DOHH2 (cell line): Measurements from ENCODE around the gene PGPEP1.

Experiments used
- H3F3A ChIP-seq: fragments of 200-600 bp; sonication (generic), shearing (Covaris generic); 2 replicates; pipeline ENCODE4 v1.6.0; 2016; ENCODE audit warnings: antibody characterized with exemption, mild to moderate bottlenecking; ENCODE audit not compliant: control insufficient read depth, insufficient read depth
- H3K27ac ChIP-seq: fragments of 200-600 bp; sonication (generic); 2 replicates; pipeline ENCODE4 v1.5.1; 2014; ENCODE audit warnings: low read depth, mild to moderate bottlenecking, low read length, moderate library complexity
- H3K27me3 ChIP-seq: fragments of 200-600 bp; sonication (generic); 2 replicates; pipeline ENCODE4 v1.6.1; 2014; ENCODE audit warnings: mild to moderate bottlenecking, low read length, mixed read lengths; ENCODE audit not compliant: control insufficient read depth
- H3K36me3 ChIP-seq: fragments of 200-600 bp; sonication (generic); 2 replicates; pipeline ENCODE4 v1.6.1; 2014; ENCODE audit warnings: mild to moderate bottlenecking, low read length, moderate library complexity, mixed read lengths; ENCODE audit not compliant: control insufficient read depth
- H3K4me1 ChIP-seq: fragments of 200-600 bp; sonication (generic); 2 replicates; pipeline ENCODE4 v1.6.1; 2014; ENCODE audit warnings: mild to moderate bottlenecking, low read length, mixed read lengths; ENCODE audit not compliant: control insufficient read depth
- H3K4me2 ChIP-seq: fragments of 200-600 bp; sonication (generic); 2 replicates; pipeline ENCODE4 v1.6.0; 2014; ENCODE audit warnings: mild to moderate bottlenecking, low read length, moderate library complexity
- H3K4me3 ChIP-seq: fragments of 200-600 bp; sonication (generic); 2 replicates; pipeline ENCODE4 v1.5.1; 2014; ENCODE audit warnings: mild to moderate bottlenecking, low read length, mixed read lengths
- H3K79me2 ChIP-seq: fragments of 200-600 bp; sonication (generic); 2 replicates; pipeline ENCODE4 v1.6.1; 2014; ENCODE audit warnings: mild to moderate bottlenecking, low read length, mixed read lengths; ENCODE audit not compliant: control insufficient read depth
- H3K9me2 ChIP-seq: fragments of 200-600 bp; sonication (generic); replicated peaks from 2 replicates; pipeline ENCODE4 v1.6.1; 2014; ENCODE audit warnings: mild to moderate bottlenecking, low read length, mixed read lengths; ENCODE audit not compliant: control insufficient read depth
- H3K9me3 ChIP-seq: fragments of 200-600 bp; sonication (generic); 2 replicates; pipeline ENCODE4 v1.6.1; 2014; ENCODE audit warnings: antibody characterized with exemption, low read length, mixed read lengths; ENCODE audit not compliant: control insufficient read depth, insufficient read depth
- H4K20me1 ChIP-seq: fragments of 200-600 bp; sonication (generic); 2 replicates; pipeline ENCODE4 v1.6.0; 2014; ENCODE audit warnings: low read depth, mild to moderate bottlenecking, antibody characterized with exemption, low read length, moderate library complexity; ENCODE audit not compliant: control insufficient read depth, insufficient read depth
- EZH2phosphoT487 ChIP-seq: fragments of 200-600 bp; sonication (generic); IDR thresholded peaks from 2 replicates; pipeline ENCODE4 v1.6.1; 2017; ENCODE audit warnings: borderline replicate concordance, mild to moderate bottlenecking, antibody characterized with exemption, low read length, moderate library complexity, mixed read lengths
- TF ChIP-seq, protein P1 (sequence below): fragments of 200-600 bp; sonication (generic); IDR thresholded peaks from one replicate; pipeline ENCODE4 v1.5.1; 2014; ENCODE audit warnings: antibody characterized with exemption, mild to moderate bottlenecking, low read depth, low read length; ENCODE audit not compliant: poor library complexity, severe bottlenecking

PGPEP1 gene

DNA sequence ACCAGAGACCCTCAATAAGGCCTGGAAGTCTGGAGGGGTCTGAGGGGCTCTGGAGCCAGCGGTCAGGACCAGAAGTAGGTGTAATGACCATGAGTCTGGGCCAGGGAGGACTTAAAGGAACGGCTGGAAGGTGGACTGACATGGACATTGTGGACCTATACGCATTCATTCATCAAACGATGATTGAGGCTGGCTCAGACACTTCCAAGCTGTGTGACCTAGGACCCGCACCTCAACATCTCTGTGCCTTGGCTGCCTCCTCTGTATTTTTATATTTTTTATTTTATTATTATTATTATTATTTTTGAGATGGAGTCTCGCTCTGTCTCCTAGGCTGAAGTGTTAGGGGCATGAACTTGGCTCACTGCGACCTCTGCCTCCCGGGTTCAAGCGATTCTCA, 66.4 kb downstream of the PGPEP1 start:
- no peak for TF ChIP-seq EZH2phosphoT487
- TF ChIP-seq, protein P1, sequence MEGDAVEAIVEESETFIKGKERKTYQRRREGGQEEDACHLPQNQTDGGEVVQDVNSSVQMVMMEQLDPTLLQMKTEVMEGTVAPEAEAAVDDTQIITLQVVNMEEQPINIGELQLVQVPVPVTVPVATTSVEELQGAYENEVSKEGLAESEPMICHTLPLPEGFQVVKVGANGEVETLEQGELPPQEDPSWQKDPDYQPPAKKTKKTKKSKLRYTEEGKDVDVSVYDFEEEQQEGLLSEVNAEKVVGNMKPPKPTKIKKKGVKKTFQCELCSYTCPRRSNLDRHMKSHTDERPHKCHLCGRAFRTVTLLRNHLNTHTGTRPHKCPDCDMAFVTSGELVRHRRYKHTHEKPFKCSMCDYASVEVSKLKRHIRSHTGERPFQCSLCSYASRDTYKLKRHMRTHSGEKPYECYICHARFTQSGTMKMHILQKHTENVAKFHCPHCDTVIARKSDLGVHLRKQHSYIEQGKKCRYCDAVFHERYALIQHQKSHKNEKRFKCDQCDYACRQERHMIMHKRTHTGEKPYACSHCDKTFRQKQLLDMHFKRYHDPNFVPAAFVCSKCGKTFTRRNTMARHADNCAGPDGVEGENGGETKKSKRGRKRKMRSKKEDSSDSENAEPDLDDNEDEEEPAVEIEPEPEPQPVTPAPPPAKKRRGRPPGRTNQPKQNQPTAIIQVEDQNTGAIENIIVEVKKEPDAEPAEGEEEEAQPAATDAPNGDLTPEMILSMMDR: no peak
- Histone ChIP-seq H3K79me2 (no peaks in the 10 kb centered on the region), H3K9me2 (no peaks in the 10 kb centered on the region), H3F3A (peaks cover 8% of the 10 kb centered on the region; the same call in 1 of the 2 replicates), H3K27me3 (no peaks in the 10 kb centered on the region), H3K9me3 (no peaks in the 10 kb centered on the region), H4K20me1 (no peaks in the 10 kb centered on the region), H3K27ac (no peak overlapping the region), H3K4me2 (no peak overlapping the region), H3K4me3 (no peak overlapping the region), H3K4me1 (peaks cover 55% of the 10 kb centered on the region), H3K36me3 (no peaks in the 10 kb centered on the region)

DNA sequence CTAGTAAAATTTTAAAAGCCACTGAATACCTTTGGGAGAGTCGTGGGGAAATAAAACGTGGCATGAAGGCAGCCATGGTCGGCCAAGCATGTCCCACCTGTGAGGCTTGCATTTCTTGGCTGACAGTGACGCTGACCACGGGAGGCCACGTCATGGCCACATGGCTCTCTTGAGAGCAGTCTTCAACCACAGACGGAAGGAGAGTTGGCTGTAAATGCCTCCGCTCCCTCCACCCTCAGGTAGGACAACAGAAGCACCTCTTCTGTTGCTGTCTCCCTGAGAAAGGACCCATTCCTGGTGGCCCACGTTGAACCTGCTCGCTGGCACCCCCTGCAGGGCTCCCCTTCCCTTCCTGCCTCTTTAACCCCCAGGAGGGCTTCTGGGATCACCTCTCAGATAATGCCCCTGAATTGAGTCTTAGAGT, 67.7 kb downstream of the PGPEP1 start:
- no peaks in the 10 kb centered on the region for H3K9me2 ChIP-seq
- H3K36me3 ChIP-seq: no peaks in the 10 kb centered on the region
- H3K27ac ChIP-seq: no peak overlapping the region
- H3K9me3 ChIP-seq: no peaks in the 10 kb centered on the region
- H3K79me2 ChIP-seq: no peaks in the 10 kb centered on the region
- peak overlapping the region; percentile 17; the same call in 1 of the 2 replicates for H3K4me3 ChIP-seq
- no peaks in the 10 kb centered on the region for H4K20me1 ChIP-seq
- TF ChIP-seq EZH2phosphoT487: no peak
- TF ChIP-seq, protein P1: peak; percentile 81
- H3K4me1 ChIP-seq: peaks cover 42% of the 10 kb centered on the region
- H3F3A ChIP-seq: no peaks in the 10 kb centered on the region
- H3K27me3 ChIP-seq: no peaks in the 10 kb centered on the region
- H3K4me2 ChIP-seq: peak overlapping the region; percentile 56

DNA sequence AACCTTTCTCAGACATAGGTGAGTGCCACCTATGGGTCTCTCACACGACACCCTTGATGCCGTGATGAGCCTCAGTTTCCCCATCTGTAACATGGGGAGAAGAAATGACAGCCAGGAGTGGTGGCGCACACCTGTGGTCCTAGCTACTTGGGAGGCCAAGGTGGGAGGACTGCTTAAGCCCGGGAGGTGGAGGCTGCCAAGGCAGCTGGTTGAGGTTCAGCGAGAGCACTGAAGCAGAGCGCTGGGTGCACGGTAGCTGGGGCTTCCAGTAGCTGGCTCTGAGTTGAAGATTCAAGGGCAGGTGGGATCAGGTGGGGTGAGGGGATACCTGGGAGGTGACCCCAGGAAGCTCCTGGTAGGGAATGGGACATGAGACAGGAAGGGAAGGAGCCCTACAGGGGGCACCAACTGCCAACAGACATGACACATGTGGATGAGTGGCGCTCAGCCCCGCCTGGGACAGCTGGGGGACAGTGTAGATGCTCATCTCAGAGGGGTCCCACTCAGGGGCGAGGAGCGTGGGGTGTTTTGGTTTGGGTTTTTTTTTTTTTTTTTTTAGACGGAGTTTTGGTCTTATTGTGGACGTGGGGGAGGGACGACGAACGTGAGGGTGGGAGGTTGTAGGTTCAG, 72.3 kb downstream of the PGPEP1 start:
- TF ChIP-seq, protein P1: no peak
- no peak for TF ChIP-seq EZH2phosphoT487
- Histone ChIP-seq H3K9me3 (no peaks in the 10 kb centered on the region), H4K20me1 (no peaks in the 10 kb centered on the region), H3K36me3 (no peaks in the 10 kb centered on the region), H3K27ac (no peak overlapping the region), H3K9me2 (no peaks in the 10 kb centered on the region), H3F3A (peaks cover 12% of the 10 kb centered on the region), H3K4me3 (no peak overlapping the region), H3K4me2 (no peak overlapping the region), H3K4me1 (peaks cover 55% of the 10 kb centered on the region), H3K79me2 (no peaks in the 10 kb centered on the region), H3K27me3 (no peaks in the 10 kb centered on the region)
